Measurements from ENCODE around the gene HLF.

DNA sequence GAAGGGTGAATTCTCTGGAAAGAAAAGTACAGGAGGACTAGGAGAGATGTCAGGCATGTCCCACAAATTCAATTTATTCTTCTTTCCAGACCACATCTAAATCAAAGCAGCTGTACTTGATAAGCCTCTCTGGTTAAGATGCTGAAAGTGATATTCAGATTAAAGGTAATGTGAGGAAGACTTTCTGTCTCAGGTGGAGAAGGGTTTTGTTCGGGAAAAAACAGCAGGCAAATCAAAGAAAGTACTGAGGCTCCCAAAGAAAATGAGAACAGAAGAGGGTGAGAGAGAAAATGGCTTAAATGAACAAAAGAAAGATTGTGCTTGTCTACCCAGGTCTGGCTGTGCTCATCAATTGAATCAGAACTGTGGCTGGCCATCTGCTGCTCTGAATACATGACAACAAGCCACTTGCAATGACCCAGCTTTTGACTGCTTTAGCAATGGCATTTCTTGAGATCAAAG is 101.3 kb downstream of the HLF start:
- TF ChIP-seq EZH2 (IDR thresholded peaks at IDR 0.05; ENCODE audit: borderline replicate concordance, insufficient read depth, low read depth, low read length, poor library complexity, severe bottlenecking) (no peak), CTCF (IDR thresholded peaks at IDR 0.05) (no peak)
